ENCODE results near the gene SLC37A4. TPM values are rescaled to one million over a fixed set of nuclear protein-coding genes. Genes with fewer than 3 reads are reported as not detected.
A peak's percentile ranks its signal among the peaks of the same experiment; 100 is the strongest.

Gene SLC37A4
- polyA plus RNA-seq, 1 donor from 2014 or later, result 23.5 TPM

DNA sequence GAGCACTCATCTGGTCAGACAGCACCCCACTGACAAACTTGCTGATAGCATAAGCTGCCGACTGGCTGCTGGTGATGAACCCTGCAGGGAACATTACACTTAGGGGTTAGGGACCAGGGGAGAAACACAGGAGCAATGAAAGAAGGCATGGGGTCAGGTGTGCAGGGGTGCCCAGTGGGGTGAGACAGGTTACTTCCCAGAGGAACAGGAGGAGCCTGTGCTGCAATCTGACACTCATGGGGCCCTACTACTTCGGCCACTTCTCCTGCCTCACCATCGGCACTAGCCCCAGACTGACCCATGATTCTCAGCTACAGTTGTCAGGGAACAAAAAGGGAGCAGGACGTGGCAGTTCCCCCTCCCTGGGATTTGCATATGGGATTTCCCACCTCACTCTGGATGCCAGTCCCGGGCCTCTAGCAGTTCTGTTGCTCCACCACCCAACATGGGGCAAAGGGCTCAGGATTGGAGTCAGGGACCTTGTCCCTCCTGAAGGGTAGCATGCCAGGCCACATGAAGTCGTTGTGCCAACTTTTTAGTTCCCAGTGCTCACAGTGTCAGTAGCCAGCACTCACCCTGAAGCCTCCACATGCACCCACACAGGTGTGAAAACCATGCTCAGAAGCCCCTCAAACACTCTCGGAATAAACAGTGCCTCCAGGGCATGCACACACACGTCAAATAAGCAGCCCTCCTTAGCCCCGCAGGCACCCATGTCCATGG, 2.2 kb downstream of the SLC37A4 start:
- TF ChIP-seq POLR2AphosphoS5 (IDR thresholded peaks at IDR 0.05) (no peak), MXI1 (conservative IDR thresholded peaks at IDR 0.05; ENCODE audit: poor library complexity, severe bottlenecking) (no peak), EP300 (conservative IDR thresholded peaks at IDR 0.05; ENCODE audit: poor library complexity, severe bottlenecking) (no peak), TAF1 (IDR thresholded peaks at IDR 0.05; ENCODE audit: low read depth) (no peak), EZH2 (IDR thresholded peaks at IDR 0.05; ENCODE audit: borderline replicate concordance, insufficient read depth, low read length, poor library complexity, severe bottlenecking) (no peak), RAD21 (conservative IDR thresholded peaks at IDR 0.05) (no peak), SMC3 (conservative IDR thresholded peaks at IDR 0.05; ENCODE audit: poor library complexity) (no peak), REST (IDR thresholded peaks at IDR 0.05; ENCODE audit: borderline replicate concordance) (no peak)
- TF ChIP-seq, protein P1, sequence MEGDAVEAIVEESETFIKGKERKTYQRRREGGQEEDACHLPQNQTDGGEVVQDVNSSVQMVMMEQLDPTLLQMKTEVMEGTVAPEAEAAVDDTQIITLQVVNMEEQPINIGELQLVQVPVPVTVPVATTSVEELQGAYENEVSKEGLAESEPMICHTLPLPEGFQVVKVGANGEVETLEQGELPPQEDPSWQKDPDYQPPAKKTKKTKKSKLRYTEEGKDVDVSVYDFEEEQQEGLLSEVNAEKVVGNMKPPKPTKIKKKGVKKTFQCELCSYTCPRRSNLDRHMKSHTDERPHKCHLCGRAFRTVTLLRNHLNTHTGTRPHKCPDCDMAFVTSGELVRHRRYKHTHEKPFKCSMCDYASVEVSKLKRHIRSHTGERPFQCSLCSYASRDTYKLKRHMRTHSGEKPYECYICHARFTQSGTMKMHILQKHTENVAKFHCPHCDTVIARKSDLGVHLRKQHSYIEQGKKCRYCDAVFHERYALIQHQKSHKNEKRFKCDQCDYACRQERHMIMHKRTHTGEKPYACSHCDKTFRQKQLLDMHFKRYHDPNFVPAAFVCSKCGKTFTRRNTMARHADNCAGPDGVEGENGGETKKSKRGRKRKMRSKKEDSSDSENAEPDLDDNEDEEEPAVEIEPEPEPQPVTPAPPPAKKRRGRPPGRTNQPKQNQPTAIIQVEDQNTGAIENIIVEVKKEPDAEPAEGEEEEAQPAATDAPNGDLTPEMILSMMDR (IDR thresholded peaks at IDR 0.05; ENCODE audit: poor library complexity, severe bottlenecking), result no peak
- Histone ChIP-seq H3K9ac (ENCODE audit: low read length) (no peak overlapping the region), H3K27me3 (ENCODE audit: insufficient read depth, low read depth, low read length) (no peaks in the 10 kb centered on the region), H3K9me2 (ENCODE audit: insufficient read depth, low read length) (no peaks in the 10 kb centered on the region), H4K20me1 (ENCODE audit: insufficient read depth) (no peaks in the 10 kb centered on the region), H2AFZ (ENCODE audit: low read depth, low read length) (no peak overlapping the region), H3K9me3 (ENCODE audit: low read length) (no peaks in the 10 kb centered on the region), H3K4me2 (ENCODE audit: low read length) (no peak overlapping the region), H3K36me3 (ENCODE audit: insufficient read depth, low read length) (no peaks in the 10 kb centered on the region), H3K27ac (ENCODE audit: low read length) (no peak overlapping the region), H3K79me2 (replicated peaks; ENCODE audit: insufficient read depth, low read length) (peaks cover 9% of the 10 kb centered on the region), H3F3A (ENCODE audit: insufficient read depth, low read length, poor library complexity, severe bottlenecking) (no peaks in the 10 kb centered on the region), H3K4me3 (ENCODE audit: low read length) (peak overlapping the region; percentile 99)

- Histone ChIP-seq H3K4me2 (ENCODE audit: low read length) (no peak overlapping the region), H3K79me2 (replicated peaks; ENCODE audit: insufficient read depth, low read length) (peaks cover 9% of the 10 kb centered on the region), H3F3A (ENCODE audit: insufficient read depth, low read length, poor library complexity, severe bottlenecking) (no peaks in the 10 kb centered on the region), H3K27me3 (ENCODE audit: insufficient read depth, low read depth, low read length) (no peaks in the 10 kb centered on the region), H3K9ac (ENCODE audit: low read length) (no peak overlapping the region), H4K20me1 (ENCODE audit: insufficient read depth) (no peaks in the 10 kb centered on the region), H3K36me3 (ENCODE audit: insufficient read depth, low read length) (no peaks in the 10 kb centered on the region), H3K4me3 (ENCODE audit: low read length) (no peak overlapping the region), H2AFZ (ENCODE audit: low read depth, low read length) (no peak overlapping the region), H3K9me3 (ENCODE audit: low read length) (no peaks in the 10 kb centered on the region), H3K9me2 (ENCODE audit: insufficient read depth, low read length) (no peaks in the 10 kb centered on the region), H3K27ac (ENCODE audit: low read length) (no peak overlapping the region)
- TF ChIP-seq, protein P1 (IDR thresholded peaks at IDR 0.05; ENCODE audit: poor library complexity, severe bottlenecking), result no peak
- TF ChIP-seq TAF1 (IDR thresholded peaks at IDR 0.05; ENCODE audit: low read depth) (no peak), REST (IDR thresholded peaks at IDR 0.05; ENCODE audit: borderline replicate concordance) (no peak), MXI1 (conservative IDR thresholded peaks at IDR 0.05; ENCODE audit: poor library complexity, severe bottlenecking) (no peak), POLR2AphosphoS5 (IDR thresholded peaks at IDR 0.05) (no peak), RAD21 (conservative IDR thresholded peaks at IDR 0.05) (no peak), EZH2 (IDR thresholded peaks at IDR 0.05; ENCODE audit: borderline replicate concordance, insufficient read depth, low read length, poor library complexity, severe bottlenecking) (no peak), EP300 (conservative IDR thresholded peaks at IDR 0.05; ENCODE audit: poor library complexity, severe bottlenecking) (no peak), SMC3 (conservative IDR thresholded peaks at IDR 0.05; ENCODE audit: poor library complexity) (no peak)
Observed at GRCh38 chr11:119027561-119028345, 2.9 kb downstream of the SLC37A4 start.

All from neural cell (in vitro differentiated cells).